Measurements from ENCODE around the gene RAB11A. TPM values are rescaled to one million over a fixed set of nuclear protein-coding genes. Genes with fewer than 3 reads are reported as not detected.

The RAB11A gene
- total and polyA plus RNA-seq, 9 donors: 47.0 to 249 (median 139) TPM

GRCh38 chr15:65908876-65909275, 39.6 kb downstream of the RAB11A start:
- Histone ChIP-seq H3K27ac (no peak overlapping the region), H3K36me3 (no peaks in the 10 kb centered on the region), H3K4me3 (no peak overlapping the region), H3K9me3 (no peaks in the 10 kb centered on the region), H3K4me1 (ENCODE audit: insufficient read depth) (peaks cover 2% of the 10 kb centered on the region), H3K27me3 (no peaks in the 10 kb centered on the region)
- intact Hi-C loops (cut with DNase I): no loop called here
- 93 to 95% (median 95%) methylated on average over 4 of the region's 4 CpGs for WGBS, 3 donors
- no peak for DNase-seq
- TF ChIP-seq CTCF (IDR thresholded peaks at IDR 0.05) (no peak), POLR2A (IDR thresholded peaks at IDR 0.05) (no peak), EP300 (IDR thresholded peaks at IDR 0.05) (no peak)

DNA sequence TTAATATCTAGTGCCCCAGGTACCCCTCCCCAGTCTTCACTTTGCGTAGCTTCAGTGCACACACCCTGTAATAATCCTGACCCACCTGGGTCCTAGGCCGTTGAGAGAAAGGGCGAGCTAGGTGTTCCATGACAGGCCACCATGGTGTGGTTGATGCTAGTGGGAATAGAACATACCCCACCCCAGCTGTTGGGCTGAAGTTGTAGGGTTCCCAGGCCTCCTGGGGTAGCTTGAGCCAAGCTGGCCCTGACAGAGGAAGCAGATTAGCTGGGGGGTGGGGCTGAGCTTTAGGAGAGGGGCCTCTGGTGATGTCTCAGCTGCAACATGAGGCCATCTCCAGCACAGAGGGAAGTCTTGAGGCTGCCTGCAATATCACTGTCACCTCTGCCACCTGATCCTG, 40.5 kb downstream of the RAB11A start:
- intact Hi-C loops (cut with DNase I): loop anchor here in 1 of 4 donors (10.0 kb wide), 1 partner anchor 375 kb away; no protein-coding TSS in a partner anchor
- Histone ChIP-seq H3K36me3 (no peaks in the 10 kb centered on the region), H3K9me3 (no peaks in the 10 kb centered on the region), H3K4me3 (no peak overlapping the region), H3K4me1 (ENCODE audit: insufficient read depth) (no peaks in the 10 kb centered on the region), H3K27ac (no peak overlapping the region), H3K27me3 (no peaks in the 10 kb centered on the region)
- WGBS, 3 donors: 92 to 97% (median 94%) methylated on average over 3 of the region's 3 CpGs
- TF ChIP-seq POLR2A (IDR thresholded peaks at IDR 0.05) (no peak), EP300 (IDR thresholded peaks at IDR 0.05) (no peak), CTCF (IDR thresholded peaks at IDR 0.05) (no peak)
- DNase-seq: no peak

GRCh38 chr15:65910341-65910740, 41.0 kb downstream of the RAB11A start:
- DNase-seq: no peak
- H3K36me3 ChIP-seq: no peaks in the 10 kb centered on the region
- 92 to 96% (median 95%) methylated on average over 4 of the region's 4 CpGs for WGBS, 3 donors
- intact Hi-C loops (cut with DNase I): loop anchor here in 1 of 4 donors (10.0 kb wide), 1 partner anchor 374 kb away; no protein-coding TSS in a partner anchor
- no peak overlapping the region for H3K4me3 ChIP-seq
- TF ChIP-seq EP300 (IDR thresholded peaks at IDR 0.05) (no peak), CTCF (IDR thresholded peaks at IDR 0.05) (no peak), POLR2A (IDR thresholded peaks at IDR 0.05) (no peak)
- no peaks in the 10 kb centered on the region for H3K4me1 ChIP-seq (ENCODE audit: insufficient read depth)
- no peaks in the 10 kb centered on the region for H3K27me3 ChIP-seq
- H3K27ac ChIP-seq: no peak overlapping the region
- H3K9me3 ChIP-seq: no peaks in the 10 kb centered on the region

DNA sequence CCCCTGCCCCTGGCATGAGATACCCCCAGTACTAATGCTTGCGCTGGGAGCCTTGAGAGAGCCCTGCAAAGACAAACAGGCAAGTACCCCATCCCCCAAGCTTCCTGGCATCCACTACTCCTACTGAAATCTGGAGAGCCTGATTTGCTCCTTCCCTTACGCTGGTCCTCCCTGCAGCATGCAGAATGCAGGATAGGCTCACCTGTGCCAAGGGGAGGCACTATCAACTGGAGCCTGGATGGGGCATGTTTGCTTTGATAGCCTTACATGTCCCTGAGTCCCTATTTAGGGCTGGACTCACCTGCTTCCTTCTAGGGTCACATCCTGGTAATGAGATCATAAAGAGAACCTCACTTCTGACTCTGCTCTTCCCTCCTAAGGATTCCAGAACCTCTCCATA, 42.9 kb downstream of the RAB11A start:
- H3K36me3 ChIP-seq: no peaks in the 10 kb centered on the region

More for the DNA sequence above, 42.9 kb downstream of the RAB11A start:
- H3K4me1 ChIP-seq (ENCODE audit: insufficient read depth): peaks cover 8% of the 10 kb centered on the region
- DNase-seq: no peak
- no peaks in the 10 kb centered on the region for H3K27me3 ChIP-seq
- no peaks in the 10 kb centered on the region for H3K9me3 ChIP-seq
- 92 to 100% (median 95%) methylated on average over 2 of the region's 2 CpGs for WGBS, 3 donors
- H3K27ac ChIP-seq: no peak overlapping the region
- intact Hi-C loops (cut with DNase I): loop anchor here in 1 of 4 donors (10.0 kb wide), 1 partner anchor 373 kb away; no protein-coding TSS in a partner anchor
- TF ChIP-seq POLR2A (IDR thresholded peaks at IDR 0.05): no peak
- no peak for TF ChIP-seq CTCF (IDR thresholded peaks at IDR 0.05)
- TF ChIP-seq EP300 (IDR thresholded peaks at IDR 0.05): no peak
- H3K4me3 ChIP-seq: no peak overlapping the region
